HepG2 (cell line): ENCODE measurements around the gene IFT80. TPM values are rescaled to one million over a fixed set of nuclear protein-coding genes. Genes with fewer than 3 reads are reported as not detected.

Experiments used
- BRD4 ChIP-seq: sonication (generic); formaldehyde crosslinking; IDR thresholded peaks from 2 replicates; pipeline ENCODE4 v1.4.0; 2020; ENCODE audit warnings: missing genetic modification reagents
- CTCF ChIP-seq: sonication (generic); formaldehyde crosslinking; IDR thresholded peaks from 2 replicates; pipeline ENCODE4 v1.5.0; 2020; ENCODE audit warnings: mild to moderate bottlenecking, missing genetic modification reagents, moderate library complexity
- ERF ChIP-seq: IDR thresholded peaks from 2 replicates; pipeline ENCODE4 v1.6.1; 2018; ENCODE audit warnings: missing biosample characterization, missing genetic modification reagents
- KLF13 ChIP-seq: sonication (generic); formaldehyde crosslinking; IDR thresholded peaks from 2 replicates; pipeline ENCODE4 v1.4.0; 2020; ENCODE audit warnings: mild to moderate bottlenecking, missing genetic modification reagents
- MAZ ChIP-seq, 2 experiments: sonication (generic) in 1 of 2; formaldehyde crosslinking in 1 of 2; IDR thresholded peaks; 2 replicates each; pipeline versions ENCODE4 v1.5.0 to v1.6.1; 2012 to 2020; ENCODE audit warnings: low read depth in 2 of 2, mild to moderate bottlenecking in 2 of 2, borderline replicate concordance in 1 of 2, improper control_type of control experiment in 1 of 2, low read length in 1 of 2, missing genetic modification reagents in 1 of 2, moderate library complexity in 1 of 2
- NFE2L1 ChIP-seq: sonication (generic); formaldehyde crosslinking; IDR thresholded peaks from 2 replicates; pipeline ENCODE4 v1.4.0; 2020; ENCODE audit warnings: missing genetic modification reagents, mild to moderate bottlenecking, borderline replicate concordance
- RAD21 ChIP-seq: fragments of 450-650 bp; formaldehyde crosslinking; IDR thresholded peaks from 2 replicates; pipeline ENCODE4 v1.5.0; 2020; ENCODE audit warnings: mild to moderate bottlenecking
- ZBTB2 ChIP-seq: sonication (generic); formaldehyde crosslinking; IDR thresholded peaks from 2 replicates; pipeline ENCODE4 v1.8.0; 2022; ENCODE audit warnings: low read depth, missing genetic modification reagents
- ZNF264 ChIP-seq: sonication (generic); formaldehyde crosslinking; IDR thresholded peaks from 2 replicates; pipeline ENCODE4 v1.4.0; 2020; ENCODE audit warnings: missing genetic modification reagents
- ZNF362 ChIP-seq: sonication (generic); formaldehyde crosslinking; IDR thresholded peaks from 2 replicates; pipeline ENCODE4 v1.4.0; 2020; ENCODE audit warnings: missing genetic modification reagents, mild to moderate bottlenecking, borderline replicate concordance
- ZNF644 ChIP-seq: IDR thresholded peaks from 2 replicates; pipeline ENCODE4 v1.6.1; 2016; ENCODE audit warnings: low read depth
- ZNF776 ChIP-seq: sonication (generic); formaldehyde crosslinking; IDR thresholded peaks from 2 replicates; pipeline ENCODE4 v1.4.0; 2020; ENCODE audit warnings: mild to moderate bottlenecking, missing genetic modification reagents
- polyA plus RNA-seq, 8 experiments: library from polyadenylated mRNA; depleted of rRNA in 3 of 8; stranded (reverse) in 7 of 8; unstranded in 1 of 8; fragments of >200 nt; fragmentation: Illumina TruSeq in 4 of 8; extraction: Trizol in 4 of 8; gene quantifications; 2 replicates each; pipeline versions ENCODE4 v1.2.1 to v1.2.3, GENCODE V29; 2011 to 2016; ENCODE audit warnings: low read depth in 4 of 8, missing spikeins in 1 of 8, mixed read lengths in 1 of 8; ENCODE audit not compliant: insufficient read depth in 1 of 8
- total RNA-seq, 5 experiments: library from RNA; depleted of rRNA; stranded (reverse); fragments of >200 nt; fragmentation: Illumina TruSeq; extraction: Trizol; gene quantifications; 2 replicates each; pipeline ENCODE4 v1.2.3, GENCODE V29; 2016; ENCODE audit warnings: low read depth in 1 of 5
- TF ChIP-seq, protein P1 (sequence below): sonication (generic); formaldehyde crosslinking; IDR thresholded peaks from 2 replicates; pipeline ENCODE4 v1.5.1; 2020; ENCODE audit warnings: missing genetic modification reagents, mild to moderate bottlenecking, borderline replicate concordance
- TF ChIP-seq, protein P2 (sequence below), 2 experiments: sonication (generic) in 1 of 2; formaldehyde crosslinking in 1 of 2; IDR thresholded peaks; 2 replicates each; pipeline versions ENCODE4 v1.6.1 to v1.9.0; 2014 to 2022; ENCODE audit warnings: antibody characterized with exemption in 1 of 2, borderline replicate concordance in 1 of 2, inconsistent platforms in 1 of 2, low read depth in 1 of 2, missing genetic modification reagents in 1 of 2

The IFT80 gene
- total and polyA plus RNA-seq, 2 of the 13 experiments (the other 11 are each of a cell fraction or from before 2014, with no cell fraction given) = 11.4 to 15.7 TPM

DNA sequence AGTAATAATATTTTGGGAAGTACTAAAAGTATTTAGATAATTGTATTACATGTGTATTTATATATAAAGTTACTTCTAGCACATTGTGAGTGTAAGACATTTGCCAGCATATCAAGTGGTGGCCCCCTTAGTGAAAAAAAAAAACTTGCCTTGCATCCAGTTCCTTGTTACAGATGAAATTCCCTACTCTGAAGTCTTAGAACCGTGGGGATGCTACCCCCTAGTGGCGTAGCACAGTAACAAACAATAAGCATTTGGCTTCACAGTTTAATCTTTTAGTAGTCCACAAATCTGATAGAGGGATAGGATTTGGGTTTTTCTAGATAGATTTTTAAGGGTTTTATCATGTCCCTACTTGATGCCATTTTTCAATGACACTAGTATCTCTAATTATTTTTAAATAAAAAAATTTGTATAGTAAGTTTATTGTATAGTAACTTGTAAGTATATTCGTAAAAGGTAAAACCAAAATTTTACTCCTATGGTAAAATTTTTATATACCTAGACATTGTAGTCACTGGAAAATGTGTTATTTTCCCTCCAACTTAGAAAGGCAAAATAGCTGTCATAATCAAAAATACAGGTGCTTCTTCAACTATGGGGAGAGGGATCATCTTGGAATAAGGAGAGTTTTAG, 14.7 kb upstream of the IFT80 start (continued):
- TF ChIP-seq, protein P1, sequence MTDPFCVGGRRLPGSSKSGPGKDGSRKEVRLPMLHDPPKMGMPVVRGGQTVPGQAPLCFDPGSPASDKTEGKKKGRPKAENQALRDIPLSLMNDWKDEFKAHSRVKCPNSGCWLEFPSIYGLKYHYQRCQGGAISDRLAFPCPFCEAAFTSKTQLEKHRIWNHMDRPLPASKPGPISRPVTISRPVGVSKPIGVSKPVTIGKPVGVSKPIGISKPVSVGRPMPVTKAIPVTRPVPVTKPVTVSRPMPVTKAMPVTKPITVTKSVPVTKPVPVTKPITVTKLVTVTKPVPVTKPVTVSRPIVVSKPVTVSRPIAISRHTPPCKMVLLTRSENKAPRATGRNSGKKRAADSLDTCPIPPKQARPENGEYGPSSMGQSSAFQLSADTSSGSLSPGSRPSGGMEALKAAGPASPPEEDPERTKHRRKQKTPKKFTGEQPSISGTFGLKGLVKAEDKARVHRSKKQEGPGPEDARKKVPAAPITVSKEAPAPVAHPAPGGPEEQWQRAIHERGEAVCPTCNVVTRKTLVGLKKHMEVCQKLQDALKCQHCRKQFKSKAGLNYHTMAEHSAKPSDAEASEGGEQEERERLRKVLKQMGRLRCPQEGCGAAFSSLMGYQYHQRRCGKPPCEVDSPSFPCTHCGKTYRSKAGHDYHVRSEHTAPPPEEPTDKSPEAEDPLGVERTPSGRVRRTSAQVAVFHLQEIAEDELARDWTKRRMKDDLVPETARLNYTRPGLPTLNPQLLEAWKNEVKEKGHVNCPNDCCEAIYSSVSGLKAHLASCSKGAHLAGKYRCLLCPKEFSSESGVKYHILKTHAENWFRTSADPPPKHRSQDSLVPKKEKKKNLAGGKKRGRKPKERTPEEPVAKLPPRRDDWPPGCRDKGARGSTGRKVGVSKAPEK (CRISPR knock-in tag) = no peak
- TF ChIP-seq ERF (CRISPR knock-in tag) (no peak), BRD4 (CRISPR knock-in tag) (no peak), KLF13 (CRISPR knock-in tag) (no peak), NFE2L1 (CRISPR knock-in tag) (no peak), ZNF264 (CRISPR knock-in tag) (no peak), MAZ (IDR thresholded peaks at IDR 0.05; ENCODE audit: borderline replicate concordance, low read depth, low read length) (no peak), MAZ (CRISPR knock-in tag; IDR thresholded peaks at IDR 0.05; ENCODE audit: low read depth) (no peak), ZNF776 (no peak), ZNF644 (no peak), CTCF (CRISPR knock-in tag) (peak; percentile 73), RAD21 (CRISPR knock-in tag) (peak; percentile 30; the same call in 1 of the 2 replicates), ZBTB2 (CRISPR knock-in tag) (no peak), ZNF362 (CRISPR knock-in tag) (peak; percentile 73; the same call in 1 of the 2 replicates)
- TF ChIP-seq, protein P2, sequence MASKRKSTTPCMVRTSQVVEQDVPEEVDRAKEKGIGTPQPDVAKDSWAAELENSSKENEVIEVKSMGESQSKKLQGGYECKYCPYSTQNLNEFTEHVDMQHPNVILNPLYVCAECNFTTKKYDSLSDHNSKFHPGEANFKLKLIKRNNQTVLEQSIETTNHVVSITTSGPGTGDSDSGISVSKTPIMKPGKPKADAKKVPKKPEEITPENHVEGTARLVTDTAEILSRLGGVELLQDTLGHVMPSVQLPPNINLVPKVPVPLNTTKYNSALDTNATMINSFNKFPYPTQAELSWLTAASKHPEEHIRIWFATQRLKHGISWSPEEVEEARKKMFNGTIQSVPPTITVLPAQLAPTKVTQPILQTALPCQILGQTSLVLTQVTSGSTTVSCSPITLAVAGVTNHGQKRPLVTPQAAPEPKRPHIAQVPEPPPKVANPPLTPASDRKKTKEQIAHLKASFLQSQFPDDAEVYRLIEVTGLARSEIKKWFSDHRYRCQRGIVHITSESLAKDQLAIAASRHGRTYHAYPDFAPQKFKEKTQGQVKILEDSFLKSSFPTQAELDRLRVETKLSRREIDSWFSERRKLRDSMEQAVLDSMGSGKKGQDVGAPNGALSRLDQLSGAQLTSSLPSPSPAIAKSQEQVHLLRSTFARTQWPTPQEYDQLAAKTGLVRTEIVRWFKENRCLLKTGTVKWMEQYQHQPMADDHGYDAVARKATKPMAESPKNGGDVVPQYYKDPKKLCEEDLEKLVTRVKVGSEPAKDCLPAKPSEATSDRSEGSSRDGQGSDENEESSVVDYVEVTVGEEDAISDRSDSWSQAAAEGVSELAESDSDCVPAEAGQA (IDR thresholded peaks at IDR 0.05; ENCODE audit: low read depth) = no peak
- TF ChIP-seq, protein P2 (CRISPR knock-in tag; IDR thresholded peaks at IDR 0.05; ENCODE audit: borderline replicate concordance) = no peak
